ENCODE data around the gene FLOT1. TPM values are rescaled to one million over a fixed set of nuclear protein-coding genes. Genes with fewer than 3 reads are reported as not detected.
A peak's percentile ranks its signal among the peaks of the same experiment; 100 is the strongest.

The FLOT1 gene
- total RNA-seq, 1 experiment from 2014 or later = 441 TPM

GRCh38 chr6:30689022-30689865 lies 53.2 kb downstream of the FLOT1 start:
- in situ Hi-C loops (cut with HindIII; ENCODE audit: low pct_unique_long_range_greater_than_20kb, low sequenced_read_pairs) = no loop called here
- no peak for DNase-seq (ENCODE audit: low read depth)

- in situ Hi-C loops (cut with HindIII; ENCODE audit: low pct_unique_long_range_greater_than_20kb, low sequenced_read_pairs) = no loop called here
- no peak for DNase-seq (ENCODE audit: low read depth)
These were observed 53.9 kb downstream of the FLOT1 start for GRCh38 chr6:30688569-30688968.

- no peak for DNase-seq (ENCODE audit: low read depth)
- in situ Hi-C loops (cut with HindIII; ENCODE audit: low pct_unique_long_range_greater_than_20kb, low sequenced_read_pairs) = no loop called here
These were observed 54.6 kb downstream of the FLOT1 start for GRCh38 chr6:30687659-30688431.

- DNase-seq (ENCODE audit: low read depth) = peak; percentile 99
- in situ Hi-C loops (cut with HindIII; ENCODE audit: low pct_unique_long_range_greater_than_20kb, low sequenced_read_pairs) = no loop called here
These were observed 55.4 kb downstream of the FLOT1 start for GRCh38 chr6:30686908-30687658.

GRCh38 chr6:30686009-30686907 lies 56.2 kb downstream of the FLOT1 start, which contains the start of gene PPP1R18:
Gene PPP1R18, minus strand, starts transcription at chr6:30686645. Its CDS starts 627 bp downstream, at chr6:30686018.
- DNase-seq (ENCODE audit: low read depth) = peak; percentile 49
- in situ Hi-C loops (cut with HindIII; ENCODE audit: low pct_unique_long_range_greater_than_20kb, low sequenced_read_pairs) = no loop called here

- in situ Hi-C loops (cut with HindIII; ENCODE audit: low pct_unique_long_range_greater_than_20kb, low sequenced_read_pairs) = no loop called here
- no peak for DNase-seq (ENCODE audit: low read depth)
These were observed 57.1 kb downstream of the FLOT1 start for GRCh38 chr6:30685157-30686008.

- in situ Hi-C loops (cut with HindIII; ENCODE audit: low pct_unique_long_range_greater_than_20kb, low sequenced_read_pairs) = no loop called here
- no peak for DNase-seq (ENCODE audit: low read depth)
These were observed 57.9 kb downstream of the FLOT1 start for GRCh38 chr6:30684386-30685156.

GRCh38 chr6:30683980-30684338 lies 58.5 kb downstream of the FLOT1 start:
- in situ Hi-C loops (cut with HindIII; ENCODE audit: low pct_unique_long_range_greater_than_20kb, low sequenced_read_pairs) = no loop called here
- DNase-seq (ENCODE audit: low read depth) = no peak

- in situ Hi-C loops (cut with HindIII; ENCODE audit: low pct_unique_long_range_greater_than_20kb, low sequenced_read_pairs) = no loop called here
These were observed 59.1 kb downstream of the FLOT1 start for GRCh38 chr6:30683183-30683979.

GRCh38 chr6:30682143-30683117 lies 60.1 kb downstream of the FLOT1 start:
- in situ Hi-C loops (cut with HindIII; ENCODE audit: low pct_unique_long_range_greater_than_20kb, low sequenced_read_pairs) = no loop called here
- peak; percentile 33 for DNase-seq (ENCODE audit: low read depth)

More at GRCh38 chr6:30683183-30683979, 59.1 kb downstream of the FLOT1 start:
- no peak for DNase-seq (ENCODE audit: low read depth)

- in situ Hi-C loops (cut with HindIII; ENCODE audit: low pct_unique_long_range_greater_than_20kb, low sequenced_read_pairs) = no loop called here
- DNase-seq (ENCODE audit: low read depth) = no peak
These were observed 60.7 kb downstream of the FLOT1 start for GRCh38 chr6:30681766-30682142.

GRCh38 chr6:30679765-30680535 lies 62.5 kb downstream of the FLOT1 start:
- no peak for DNase-seq (ENCODE audit: low read depth)
- in situ Hi-C loops (cut with HindIII; ENCODE audit: low pct_unique_long_range_greater_than_20kb, low sequenced_read_pairs) = no loop called here

- in situ Hi-C loops (cut with HindIII; ENCODE audit: low pct_unique_long_range_greater_than_20kb, low sequenced_read_pairs) = no loop called here
- DNase-seq (ENCODE audit: low read depth) = peak; percentile 71
These were observed 63.3 kb downstream of the FLOT1 start for GRCh38 chr6:30678964-30679726.

All from Caki2 (cell line).